GM12878 (cell line): ENCODE measurements around the gene CLSTN2.

Source experiments
- EZH2 ChIP-seq: IDR thresholded peaks from 2 replicates; pipeline ENCODE4 v1.6.1; 2012; ENCODE audit warnings: low read depth, mild to moderate bottlenecking, control low read depth, inconsistent platforms, low read length, borderline replicate concordance; ENCODE audit not compliant: control insufficient read depth
- ZZZ3 ChIP-seq: IDR thresholded peaks from 2 replicates; pipeline ENCODE4 v1.6.1; 2011; ENCODE audit warnings: low read depth; ENCODE audit not compliant: control insufficient read depth, insufficient read length
- TF ChIP-seq, protein P1 (sequence below): IDR thresholded peaks from 2 replicates; pipeline ENCODE4 v1.6.1; 2012; ENCODE audit warnings: mild to moderate bottlenecking, low read depth, low read length

DNA sequence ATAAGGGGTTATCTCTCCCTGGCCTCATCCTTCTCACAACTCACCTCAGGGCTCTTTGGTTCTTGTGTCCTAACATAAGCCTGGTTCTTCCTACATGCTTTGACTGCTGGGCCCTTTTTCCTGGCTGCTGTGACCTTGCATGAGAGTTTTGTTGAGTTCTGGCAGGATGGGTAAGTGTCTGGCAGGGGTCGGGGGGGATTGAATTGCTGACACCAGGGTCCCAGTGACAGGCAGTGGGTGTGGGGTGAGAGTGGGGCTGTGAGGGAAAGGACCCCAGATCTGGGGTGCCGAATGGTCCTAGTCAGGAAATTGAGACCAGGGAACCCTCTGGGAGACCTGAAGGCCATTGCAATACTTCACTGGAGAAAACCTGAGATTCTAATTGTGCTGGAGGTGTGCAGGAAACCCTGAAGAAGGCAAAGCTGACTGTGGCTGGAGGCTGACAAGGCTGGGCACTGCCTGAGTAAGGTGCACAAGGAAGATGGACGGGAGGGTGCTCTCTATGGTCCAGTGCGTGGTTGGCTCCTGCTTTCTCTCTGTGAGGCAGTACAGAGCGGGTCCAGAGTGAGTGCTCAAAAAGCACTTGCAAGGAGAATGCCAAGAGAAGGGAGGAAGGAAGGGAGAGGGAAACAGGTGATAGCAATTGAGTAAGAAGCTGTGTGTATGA is 76.8 kb downstream of the CLSTN2 start:
- TF ChIP-seq, protein P1, sequence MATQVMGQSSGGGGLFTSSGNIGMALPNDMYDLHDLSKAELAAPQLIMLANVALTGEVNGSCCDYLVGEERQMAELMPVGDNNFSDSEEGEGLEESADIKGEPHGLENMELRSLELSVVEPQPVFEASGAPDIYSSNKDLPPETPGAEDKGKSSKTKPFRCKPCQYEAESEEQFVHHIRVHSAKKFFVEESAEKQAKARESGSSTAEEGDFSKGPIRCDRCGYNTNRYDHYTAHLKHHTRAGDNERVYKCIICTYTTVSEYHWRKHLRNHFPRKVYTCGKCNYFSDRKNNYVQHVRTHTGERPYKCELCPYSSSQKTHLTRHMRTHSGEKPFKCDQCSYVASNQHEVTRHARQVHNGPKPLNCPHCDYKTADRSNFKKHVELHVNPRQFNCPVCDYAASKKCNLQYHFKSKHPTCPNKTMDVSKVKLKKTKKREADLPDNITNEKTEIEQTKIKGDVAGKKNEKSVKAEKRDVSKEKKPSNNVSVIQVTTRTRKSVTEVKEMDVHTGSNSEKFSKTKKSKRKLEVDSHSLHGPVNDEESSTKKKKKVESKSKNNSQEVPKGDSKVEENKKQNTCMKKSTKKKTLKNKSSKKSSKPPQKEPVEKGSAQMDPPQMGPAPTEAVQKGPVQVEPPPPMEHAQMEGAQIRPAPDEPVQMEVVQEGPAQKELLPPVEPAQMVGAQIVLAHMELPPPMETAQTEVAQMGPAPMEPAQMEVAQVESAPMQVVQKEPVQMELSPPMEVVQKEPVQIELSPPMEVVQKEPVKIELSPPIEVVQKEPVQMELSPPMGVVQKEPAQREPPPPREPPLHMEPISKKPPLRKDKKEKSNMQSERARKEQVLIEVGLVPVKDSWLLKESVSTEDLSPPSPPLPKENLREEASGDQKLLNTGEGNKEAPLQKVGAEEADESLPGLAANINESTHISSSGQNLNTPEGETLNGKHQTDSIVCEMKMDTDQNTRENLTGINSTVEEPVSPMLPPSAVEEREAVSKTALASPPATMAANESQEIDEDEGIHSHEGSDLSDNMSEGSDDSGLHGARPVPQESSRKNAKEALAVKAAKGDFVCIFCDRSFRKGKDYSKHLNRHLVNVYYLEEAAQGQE: no peak
- TF ChIP-seq ZZZ3 (no peak), EZH2 (no peak)
